Neural cell (in vitro differentiated cells): ENCODE data around the gene FAM89A.

ENCODE experiments used
- CTCF ChIP-seq: fragments of 450-650 bp; IDR thresholded peaks from 2 replicates; pipeline ENCODE4 v1.5.1; 2014; ENCODE audit warnings: antibody characterized with exemption, mild to moderate bottlenecking, moderate library complexity; ENCODE audit not compliant: poor library complexity, severe bottlenecking
- EZH2 ChIP-seq: fragments of 200-600, 300-800 bp; shearing (Covaris generic), sonication (generic); IDR thresholded peaks from 2 replicates; pipeline ENCODE4 v1.6.1; 2014; ENCODE audit warnings: antibody characterized with exemption, low read length, borderline replicate concordance, mild to moderate bottlenecking; ENCODE audit not compliant: insufficient read depth, poor library complexity, severe bottlenecking

DNA sequence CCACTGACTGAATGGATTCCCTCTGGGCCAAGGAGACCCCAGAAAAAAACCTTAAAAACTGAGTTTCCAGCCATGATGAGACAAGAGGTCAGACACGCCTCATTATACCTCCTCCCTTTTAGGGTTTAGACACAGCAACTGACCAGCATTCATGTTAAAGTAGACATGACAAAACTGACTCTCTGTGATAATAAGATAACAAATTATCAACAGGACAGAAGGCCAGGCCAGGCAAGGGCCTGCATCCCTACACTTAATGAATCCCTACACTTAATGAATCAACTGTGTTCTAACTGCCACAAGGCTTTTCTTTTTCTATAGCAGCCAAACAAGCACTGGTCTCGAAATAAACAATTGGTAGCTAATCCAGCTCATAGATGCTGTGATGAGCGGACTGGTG, 33.3 kb upstream of the FAM89A start:
- TF ChIP-seq EZH2 (no peak), CTCF (no peak)
